MCF 10A (cell line): ENCODE results near the gene CIB2. TPM values are rescaled to one million over a fixed set of nuclear protein-coding genes. Genes with fewer than 3 reads are reported as not detected.

Experiments
- BruUV-seq: library from RNA; stranded (reverse); fragments of 400-500 nt; replicated peaks from 2 replicates; lab custom pipeline; 2021; lab: Mats Ljungman, UMichigan
- CTCF ChIA-PET: fragments of 300-600 bp; sonication (Branson Sonifier 250); formaldehyde crosslinking; extraction: SDS; loops from one replicate; lab custom pipeline; 2021; ENCODE audit warnings: antibody characterized with exemption, inconsistent platforms; lab: Yijun Ruan, JAX
- POLR2A ChIA-PET: fragments of 300-600, 350-650 bp; sonication (Branson Sonifier 250); formaldehyde crosslinking; extraction: SDS; loops from one replicate; lab custom pipeline; 2020; ENCODE audit warnings: antibody characterized with exemption, inconsistent platforms; lab: Yijun Ruan, JAX
- DNase-seq: peaks from one replicate; pipeline ENCODE4 v3.0.0-alpha.2; 2018; ENCODE audit not compliant: unreplicated experiment
- H3K27ac Mint-ChIP-seq: one replicate; pipeline ENCODE4 v1.8.0; 2022; ENCODE audit warnings: mild to moderate bottlenecking, low read depth, mixed read lengths; ENCODE audit not compliant: unreplicated experiment
- H3K27me3 Mint-ChIP-seq: one replicate; pipeline ENCODE4 v1.8.0; 2022; ENCODE audit warnings: mixed read lengths; ENCODE audit not compliant: insufficient read depth, unreplicated experiment
- H3K36me3 Mint-ChIP-seq: one replicate; pipeline ENCODE4 v1.8.0; 2022; ENCODE audit warnings: mild to moderate bottlenecking, moderate library complexity, mixed read lengths; ENCODE audit not compliant: insufficient read depth, unreplicated experiment
- H3K4me1 Mint-ChIP-seq: one replicate; pipeline ENCODE4 v1.8.0; 2022; ENCODE audit warnings: mixed read lengths; ENCODE audit not compliant: insufficient read depth, unreplicated experiment
- H3K4me3 Mint-ChIP-seq: one replicate; pipeline ENCODE4 v1.8.0; 2022; ENCODE audit warnings: mild to moderate bottlenecking, moderate library complexity, mixed read lengths; ENCODE audit not compliant: unreplicated experiment
- H3K9me3 Mint-ChIP-seq: one replicate; pipeline ENCODE4 v1.8.0; 2022; ENCODE audit warnings: mixed read lengths; ENCODE audit not compliant: unreplicated experiment
- CTCF ChIP-seq: fragments of 200-600 bp; IDR thresholded peaks from one replicate; pipeline ENCODE4 v1.8.0; 2022; ENCODE audit warnings: antibody characterized with exemption, mild to moderate bottlenecking; ENCODE audit not compliant: unreplicated experiment
- intact Hi-C: fragments of 100-400 bp; cut with micrococcal nuclease; formaldehyde crosslinking; loops from 2 replicates; pipeline ENCODE4 v1.14.1; 2022
- total RNA-seq: library from RNA; stranded (reverse); gene quantifications from 2 replicates; pipeline ENCODE4 v1.2.3, GENCODE V29; 2022

The CIB2 gene
- total RNA-seq, 1 experiment from 2014 or later: 0.30 TPM

GRCh38 chr15:78139578-78139977 lies 8.3 kb upstream of the CIB2 start:
- no peaks in the 10 kb centered on the region for H3K27me3 Mint-ChIP-seq
- intact Hi-C loops: no loop called here
- no peaks in the 10 kb centered on the region for H3K9me3 Mint-ChIP-seq
- no TSS peak for BruUV-seq
- no peaks in the 10 kb centered on the region for H3K36me3 Mint-ChIP-seq
- DNase-seq: no peak
- H3K4me1 Mint-ChIP-seq: no peaks in the 10 kb centered on the region
- ChIA-PET POLR2A (interaction anchor here (0.5 to 4.3 kb wide), 2 partner anchors 9 to 357 kb away, joined by 3 to 22 read pairs; partner anchors contain the start of gene IDH3A), CTCF (interaction anchor here (0.7 to 2.3 kb wide), 8 partner anchors 8 to 173 kb away, joined by 3 to 12 read pairs (median 4); partner anchors contain the start of gene CIB2)
- H3K4me3 Mint-ChIP-seq: no peak overlapping the region
- no peak for TF ChIP-seq CTCF
- H3K27ac Mint-ChIP-seq: no peak overlapping the region

GRCh38 chr15:78133801-78134200 lies 2.6 kb upstream of the CIB2 start:
- intact Hi-C loops: loop anchor here (2.0 to 5.0 kb wide), 3 partner anchors 15 to 108 kb away; partner anchors contain the start of gene IDH3A
- DNase-seq: no peak
- CTCF ChIA-PET: interaction anchor here (0.9 to 2.5 kb wide), 2 partner anchors 62 to 107 kb away, joined by 3 to 10 read pairs; no protein-coding TSS in a partner anchor
- H3K36me3 Mint-ChIP-seq: no peaks in the 10 kb centered on the region
- no peaks in the 10 kb centered on the region for H3K9me3 Mint-ChIP-seq
- BruUV-seq: no TSS peak
- no peak for TF ChIP-seq CTCF
- no peak overlapping the region for H3K27ac Mint-ChIP-seq
- H3K4me3 Mint-ChIP-seq: no peak overlapping the region
- POLR2A ChIA-PET: no interaction called here
- H3K27me3 Mint-ChIP-seq: no peaks in the 10 kb centered on the region
- peaks cover 5% of the 10 kb centered on the region for H3K4me1 Mint-ChIP-seq

GRCh38 chr15:78130466-78131294 lies 565 bp downstream of the CIB2 start:
- CTCF ChIA-PET: interaction anchor here (0.6 to 4.8 kb wide), 17 partner anchors 9 to 651 kb away, joined by 3 to 30 read pairs (median 4); partner anchors contain the start of gene IDH3A
- POLR2A ChIA-PET: interaction anchor here (1.0 to 1.7 kb wide), 2 partner anchors 46 to 169 kb away, joined by 3 read pairs; partner anchors contain the start of gene SKIC8
- TF ChIP-seq CTCF: no peak
- peak overlapping the region; percentile 72 for H3K4me3 Mint-ChIP-seq
- no peak for DNase-seq
- no peaks in the 10 kb centered on the region for H3K9me3 Mint-ChIP-seq
- H3K27ac Mint-ChIP-seq: peak overlapping the region; percentile 59
- H3K36me3 Mint-ChIP-seq: no peaks in the 10 kb centered on the region
- intact Hi-C loops: loop anchor here (1.0 to 5.0 kb wide), 3 partner anchors 47 to 112 kb away; no protein-coding TSS in a partner anchor
- no peaks in the 10 kb centered on the region for H3K27me3 Mint-ChIP-seq
- peaks cover 5% of the 10 kb centered on the region for H3K4me1 Mint-ChIP-seq
- BruUV-seq: no TSS peak

- no peak for DNase-seq
- H3K9me3 Mint-ChIP-seq: no peaks in the 10 kb centered on the region
- H3K4me3 Mint-ChIP-seq: peak overlapping the region; percentile 72
- intact Hi-C loops: loop anchor here (5.0 kb wide), 2 partner anchors 47 to 112 kb away; no protein-coding TSS in a partner anchor
- TF ChIP-seq CTCF: no peak
- H3K36me3 Mint-ChIP-seq: no peaks in the 10 kb centered on the region
- no peaks in the 10 kb centered on the region for H3K27me3 Mint-ChIP-seq
- no peak overlapping the region for H3K27ac Mint-ChIP-seq
- H3K4me1 Mint-ChIP-seq: peaks cover 5% of the 10 kb centered on the region
- CTCF ChIA-PET: interaction anchor here (1.1 to 4.8 kb wide), 7 partner anchors 9 to 113 kb away, joined by 3 to 30 read pairs (median 10); no protein-coding TSS in a partner anchor
- BruUV-seq: no TSS peak
- POLR2A ChIA-PET: interaction anchor here (1.0 to 1.7 kb wide), 3 partner anchors 18 to 170 kb away, joined by 3 read pairs; partner anchors contain the start of gene SKIC8
Observed at GRCh38 chr15:78129751-78130287, 1.4 kb downstream of the CIB2 start.
